H1 (cell line): ENCODE data around the gene FNDC7. TPM values are rescaled to one million over a fixed set of nuclear protein-coding genes. Genes with fewer than 3 reads are reported as not detected.

Experiments used
- CTCF ChIA-PET: fragments of 300-600 bp; sonication (Branson Sonifier 250); formaldehyde crosslinking; loops from one replicate; lab custom pipeline; 2021; ENCODE audit not compliant: partially characterized antibody; lab: Charles Lee
- POLR2A ChIA-PET: fragments of 300-600 bp; sonication (Branson Sonifier 250); formaldehyde crosslinking; loops from one replicate; lab custom pipeline; 2021; ENCODE audit warnings: inconsistent platforms; ENCODE audit not compliant: partially characterized antibody; lab: Charles Lee
- DNase-seq, 2 experiments: peaks; one replicate each; pipeline versions ENCODE4 v3.0.0 to v3.0.0-alpha.2; 2010 to 2022; ENCODE audit warnings: low spot score in 2 of 2, low read depth in 1 of 2, mixed read lengths in 1 of 2
- FAIRE-seq: peaks from 2 replicates; lab custom pipeline; 2011; peaks lifted over from hg19 to GRCh38; lab: Jason Lieb, UNC
- H2AFZ ChIP-seq: 2 replicates; pipeline ENCODE4 v1.8.1; 2012; ENCODE audit warnings: low read length, inconsistent platforms
- H2AK5ac ChIP-seq: 2 replicates; pipeline ENCODE4 v1.6.1; 2013; ENCODE audit warnings: low read depth, low read length
- H2BK120ac ChIP-seq: replicated peaks from 2 replicates; pipeline ENCODE3; 2013; ENCODE audit warnings: low read depth, low read length, inconsistent platforms
- H2BK12ac ChIP-seq: 2 replicates; pipeline ENCODE4 v1.6.1; 2013; ENCODE audit warnings: low read depth, low read length
- H2BK15ac ChIP-seq: 2 replicates; pipeline ENCODE4 v1.6.1; 2013; ENCODE audit warnings: low read length
- H2BK20ac ChIP-seq: 2 replicates; pipeline ENCODE4 v1.6.1; 2013; ENCODE audit warnings: low read length
- H2BK5ac ChIP-seq: 2 replicates; pipeline ENCODE4 v1.6.1; 2013; ENCODE audit warnings: low read depth, low read length
- H3K14ac ChIP-seq: 2 replicates; pipeline ENCODE4 v1.6.1; 2013; ENCODE audit warnings: inconsistent platforms; ENCODE audit not compliant: insufficient read length
- H3K18ac ChIP-seq: 2 replicates; pipeline ENCODE4 v1.6.1; 2013; ENCODE audit warnings: low read length; ENCODE audit errors: extremely low read depth
- H3K23ac ChIP-seq: 2 replicates; pipeline ENCODE4 v1.6.1; 2013; ENCODE audit warnings: inconsistent platforms; ENCODE audit not compliant: insufficient read length
- H3K23me2 ChIP-seq: 2 replicates; pipeline ENCODE4 v1.6.1; 2013; ENCODE audit warnings: low read depth, low read length
- H3K27ac ChIP-seq: 2 replicates; pipeline ENCODE4 v1.6.1; 2011; ENCODE audit warnings: low read depth, low read length, inconsistent platforms
- H3K27me3 ChIP-seq, 4 experiments: replicated peaks in 1 of 4; 1 replicate in 1 of 4; 2 replicates in 3 of 4; pipeline versions ENCODE4 v1.6.1 to v1.8.1; 2011 to 2013; ENCODE audit warnings: low read length in 3 of 4, mild to moderate bottlenecking in 3 of 4, inconsistent platforms in 2 of 4, mixed read lengths in 2 of 4, moderate library complexity in 1 of 4; ENCODE audit not compliant: control insufficient read depth in 3 of 4, insufficient read depth in 3 of 4; ENCODE audit errors: extremely low read depth in 1 of 4
- H3K36me3 ChIP-seq, 4 experiments: 2 replicates each; pipeline versions ENCODE4 v1.6.1 to v1.8.1; 2011 to 2013; ENCODE audit warnings: mild to moderate bottlenecking in 4 of 4, low read length in 3 of 4, moderate library complexity in 2 of 4, control low read depth in 1 of 4, inconsistent platforms in 1 of 4; ENCODE audit not compliant: insufficient read depth in 4 of 4, control insufficient read depth in 2 of 4
- H3K4ac ChIP-seq: replicated peaks from 2 replicates; pipeline ENCODE3; 2013; ENCODE audit warnings: low read length, low read depth, mixed read lengths, inconsistent platforms; ENCODE audit not compliant: insufficient read length
- H3K4me1 ChIP-seq, 4 experiments: replicated peaks in 1 of 4; 1 replicate in 1 of 4; 2 replicates in 3 of 4; pipeline versions ENCODE4 v1.6.1 to v1.8.1; 2011 to 2013; ENCODE audit warnings: low read length in 3 of 4, inconsistent platforms in 2 of 4, mixed read lengths in 1 of 4; ENCODE audit not compliant: insufficient read depth in 4 of 4, control insufficient read depth in 3 of 4
- H3K4me2 ChIP-seq, 2 experiments: 2 replicates each; pipeline versions ENCODE4 v1.6.1 to v1.8.1; 2011 to 2013; ENCODE audit warnings: low read depth in 2 of 2, low read length in 2 of 2, control low read depth in 1 of 2, inconsistent platforms in 1 of 2, mild to moderate bottlenecking in 1 of 2; ENCODE audit not compliant: insufficient read depth in 1 of 2
- H3K4me3 ChIP-seq, 4 experiments: fragments of 200-600, 300-600 bp in 1 of 4; sonication (generic), shearing (Covaris generic), sonication (Bioruptor Twin) in 1 of 4; 2 replicates each; pipeline versions ENCODE4 v1.5.1 to v1.8.1; 2011 to 2016; ENCODE audit warnings: low read length in 4 of 4, low read depth in 3 of 4, control low read depth in 2 of 4, inconsistent platforms in 2 of 4, mild to moderate bottlenecking in 2 of 4, mixed read lengths in 1 of 4, moderate library complexity in 1 of 4; ENCODE audit not compliant: insufficient read depth in 2 of 4; ENCODE audit errors: extremely low read depth in 1 of 4
- H3K56ac ChIP-seq: replicated peaks from 2 replicates; pipeline ENCODE3; 2013; ENCODE audit warnings: low read depth, mild to moderate bottlenecking, mixed read lengths, low read length, inconsistent platforms; ENCODE audit not compliant: insufficient read length
- H3K79me1 ChIP-seq: 2 replicates; pipeline ENCODE4 v1.6.1; 2013; ENCODE audit warnings: low read depth, low read length, control low read depth
- H3K79me2 ChIP-seq, 2 experiments: 2 replicates each; pipeline versions ENCODE4 v1.6.1 to v1.8.1; 2012 to 2013; ENCODE audit warnings: low read length in 2 of 2, mild to moderate bottlenecking in 2 of 2, inconsistent platforms in 1 of 2; ENCODE audit not compliant: insufficient read depth in 2 of 2, control insufficient read depth in 1 of 2
- H3K9ac ChIP-seq, 4 experiments: replicated peaks in 1 of 4; 1 replicate in 1 of 4; 2 replicates in 3 of 4; pipeline versions ENCODE4 v1.6.1 to v1.8.1; 2011 to 2013; ENCODE audit warnings: low read depth in 3 of 4, low read length in 3 of 4, control low read depth in 2 of 4, mild to moderate bottlenecking in 2 of 4, moderate library complexity in 2 of 4, inconsistent platforms in 1 of 4; ENCODE audit errors: extremely low read depth in 1 of 4
- H3K9me3 ChIP-seq, 2 experiments: 2 replicates each; pipeline versions ENCODE4 v1.6.1 to v1.8.1; 2012 to 2013; ENCODE audit warnings: mild to moderate bottlenecking in 2 of 2, moderate library complexity in 2 of 2, control low read depth in 1 of 2, inconsistent platforms in 1 of 2, low read depth in 1 of 2, low read length in 1 of 2, mixed read lengths in 1 of 2; ENCODE audit not compliant: insufficient read depth in 2 of 2
- H4K20me1 ChIP-seq, 2 experiments: replicated peaks in 1 of 2; 2 replicates each; pipeline versions ENCODE3 to v1.8.1; 2011 to 2013; ENCODE audit warnings: inconsistent platforms in 2 of 2, low read length in 2 of 2, mild to moderate bottlenecking in 1 of 2; ENCODE audit not compliant: insufficient read depth in 2 of 2, control insufficient read depth in 1 of 2
- H4K5ac ChIP-seq: 2 replicates; pipeline ENCODE4 v1.6.1; 2013; ENCODE audit warnings: low read length, low read depth, mixed read lengths, inconsistent platforms; ENCODE audit not compliant: insufficient read length
- H4K8ac ChIP-seq: 2 replicates; pipeline ENCODE4 v1.8.0; 2013; ENCODE audit warnings: mild to moderate bottlenecking, moderate library complexity, low read length, inconsistent platforms; ENCODE audit not compliant: insufficient read depth; ENCODE audit errors: extremely low read depth
- H4K91ac ChIP-seq: replicated peaks from 2 replicates; pipeline ENCODE3; 2013; ENCODE audit warnings: low read length, mixed read lengths, inconsistent platforms; ENCODE audit not compliant: insufficient read length
- BACH1 ChIP-seq: IDR thresholded peaks from 2 replicates; pipeline ENCODE4 v1.6.1; 2012; ENCODE audit warnings: low read length, improper control_type of control experiment
- KDM5A ChIP-seq: fragments of 200-600 bp; IDR thresholded peaks from 2 replicates; pipeline ENCODE4 v1.7.1; 2012; ENCODE audit warnings: mild to moderate bottlenecking, low read length, inconsistent platforms, mixed read lengths
- TAF1 ChIP-seq: IDR thresholded peaks from 2 replicates; pipeline ENCODE4 v1.6.1; 2011; ENCODE audit warnings: mild to moderate bottlenecking, low read depth, low read length
- WGBS, 2 experiments: shearing (Covaris generic) in 1 of 2; methylation state at CpG; one replicate each; pipeline versions ENCODE4 v1.1.6 to v1.1.7; 2013 to 2015; ENCODE audit warnings: low lambda C conversion rate in 2 of 2, mixed read lengths in 2 of 2, inconsistent platforms in 1 of 2, low coverage in 1 of 2, missing lambda C conversion rate in 1 of 2; ENCODE audit not compliant: insufficient replicate concordance in 2 of 2, insufficient coverage in 1 of 2, insufficient read length in 1 of 2; ENCODE audit errors: extremely low coverage in 1 of 2, missing lambda C conversion rate in 1 of 2; 5-methylcytosine and 5-hydroxymethylcytosine counted together
- polyA plus RNA-seq, 7 experiments: library from polyadenylated mRNA; depleted of rRNA in 3 of 7; stranded (reverse) in 5 of 7; unstranded in 2 of 7; fragments of >200 nt in 5 of 7; fragments of 200-250 nt in 2 of 7; gene quantifications; 1 replicate in 5 of 7; 2 replicates in 1 of 7; 4 replicates in 1 of 7; pipeline versions ENCODE4 v1.2.1 to v1.2.3, GENCODE V29; 2011 to 2013; ENCODE audit warnings: missing spikeins in 2 of 7, mixed read lengths in 2 of 7
- total RNA-seq: library from RNA; stranded (reverse); fragmentation: NEBNext Ultra II Directional; extraction: Animal tissue kit (Norgen Biotek cat#: 25700); gene quantifications from 2 replicates; pipeline ENCODE4 v1.2.1, GENCODE V29; 2021
- TF ChIP-seq, protein P1 (sequence below): IDR thresholded peaks from 2 replicates; pipeline ENCODE4 v1.6.1; 2012; ENCODE audit warnings: inconsistent platforms

Gene FNDC7
- total and polyA plus RNA-seq, 2 of the 8 experiments (the other 6 are each of a cell fraction or from before 2014, with no cell fraction given), result 0.13 to 0.20 TPM

DNA sequence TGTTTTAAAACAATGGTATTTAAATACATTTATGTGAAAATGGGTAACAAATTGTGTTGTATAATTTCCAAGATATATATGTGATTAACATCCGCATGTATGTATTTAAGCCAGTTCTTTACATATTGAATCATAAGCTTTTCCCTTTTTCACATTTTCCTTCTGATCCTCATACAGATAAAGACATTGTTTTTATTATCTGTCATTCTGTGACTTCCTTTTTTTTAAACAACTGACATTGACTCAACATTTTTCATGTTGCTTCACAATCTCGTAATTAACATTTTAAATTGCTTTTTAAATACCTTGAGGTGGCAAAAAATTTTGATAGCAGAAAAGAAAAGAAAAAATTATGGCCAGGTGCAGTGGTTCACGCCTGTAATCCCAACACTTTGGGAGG, 35.2 kb downstream of the FNDC7 start:
- Histone ChIP-seq H3K4ac (no peak overlapping the region), H3K18ac (no peak overlapping the region), H2BK20ac (no peak overlapping the region), H4K5ac (no peak overlapping the region), H2BK5ac (no peak overlapping the region), H4K91ac (no peak overlapping the region), H3K23ac (no peak overlapping the region), H2AK5ac (no peak overlapping the region), H3K9me3 (no peaks in the 10 kb centered on the region), H3K56ac (no peak overlapping the region), H3K27me3 (peaks cover 0 to 4% (median 0%) of the 10 kb centered on the region in 4 experiments; a peak in 3 of 7 replicates), H3K4me3 (peak overlapping the region in 1 of 4 experiments; percentile 89; a peak in 1 of 8 replicates), H2AFZ (no peak overlapping the region), H3K27ac (no peak overlapping the region), H3K79me2 (peaks cover 0 to 22% of the 10 kb centered on the region in 2 experiments; a peak in 2 of 4 replicates), H3K4me2 (peak overlapping the region; percentile 56 to 66; a peak in 3 of 4 replicates), H2BK15ac (no peak overlapping the region), H3K9ac (no peak overlapping the region), H2BK12ac (no peak overlapping the region), H3K23me2 (no peaks in the 10 kb centered on the region; the same call in 1 of the 2 replicates), H2BK120ac (no peak overlapping the region), H4K8ac (no peak overlapping the region; the same call in 1 of the 2 replicates), H3K79me1 (no peaks in the 10 kb centered on the region), H3K4me1 (no peaks in the 10 kb centered on the region; a peak in 1 of 7 replicates), H3K36me3 (peaks cover 0 to 4% (median 1%) of the 10 kb centered on the region in 4 experiments; a peak in 3 of 8 replicates), H4K20me1 (no peaks in the 10 kb centered on the region), H3K14ac (no peak overlapping the region)
- POLR2A ChIA-PET, result no interaction called here
- 89% methylated on average over 3 of the region's 3 CpGs; no CpG with 5 or more reads in 1 of the 2 experiments for WGBS, 2 experiments
- TF ChIP-seq BACH1 (no peak), TAF1 (no peak), KDM5A (no peak)
- TF ChIP-seq, protein P1, sequence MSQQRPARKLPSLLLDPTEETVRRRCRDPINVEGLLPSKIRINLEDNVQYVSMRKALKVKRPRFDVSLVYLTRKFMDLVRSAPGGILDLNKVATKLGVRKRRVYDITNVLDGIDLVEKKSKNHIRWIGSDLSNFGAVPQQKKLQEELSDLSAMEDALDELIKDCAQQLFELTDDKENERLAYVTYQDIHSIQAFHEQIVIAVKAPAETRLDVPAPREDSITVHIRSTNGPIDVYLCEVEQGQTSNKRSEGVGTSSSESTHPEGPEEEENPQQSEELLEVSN, result no peak
- CTCF ChIA-PET, result interaction anchor here (1.1 kb wide), 1 partner anchor 38 kb away, joined by 3 read pairs; no protein-coding TSS in a partner anchor
- DNase-seq, result no peak
- FAIRE-seq, result no peak
